ENCODE results near the gene PECR.
"Not testable (repeated sequence)": the region's sequence is repeated elsewhere in the genome, so short reads cannot be mapped to it uniquely, and the experiment has no call there.

The PECR gene

GRCh38 chr2:216002101-216002678 lies 79.4 kb downstream of the PECR start:
- no peak for DNase-seq (ENCODE audit: low read depth, low spot score)

GRCh38 chr2:216001216-216002100 lies 80.2 kb downstream of the PECR start:
- no peak for DNase-seq (ENCODE audit: low read depth, low spot score)

DNA sequence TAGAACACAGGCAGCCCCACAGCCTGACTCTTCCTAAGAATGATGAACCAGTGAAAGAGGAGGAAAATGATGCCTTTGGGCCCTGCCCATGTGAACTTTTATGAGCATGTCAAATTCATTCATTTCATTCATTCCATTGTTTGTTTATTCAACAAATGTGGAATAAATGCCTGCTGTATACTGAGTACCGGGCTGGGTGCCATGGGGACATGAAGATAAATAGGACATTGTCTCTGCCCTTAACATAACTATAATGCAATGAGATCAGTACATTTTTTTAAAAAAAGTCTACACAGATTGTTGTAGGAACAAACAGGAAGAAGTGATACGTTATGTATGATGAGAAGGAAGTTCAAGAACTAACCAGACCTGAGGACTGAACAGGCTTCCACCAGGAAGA lies 83.0 kb downstream of the PECR start:
- DNase-seq (ENCODE audit: low read depth, low spot score), result no peak

DNA sequence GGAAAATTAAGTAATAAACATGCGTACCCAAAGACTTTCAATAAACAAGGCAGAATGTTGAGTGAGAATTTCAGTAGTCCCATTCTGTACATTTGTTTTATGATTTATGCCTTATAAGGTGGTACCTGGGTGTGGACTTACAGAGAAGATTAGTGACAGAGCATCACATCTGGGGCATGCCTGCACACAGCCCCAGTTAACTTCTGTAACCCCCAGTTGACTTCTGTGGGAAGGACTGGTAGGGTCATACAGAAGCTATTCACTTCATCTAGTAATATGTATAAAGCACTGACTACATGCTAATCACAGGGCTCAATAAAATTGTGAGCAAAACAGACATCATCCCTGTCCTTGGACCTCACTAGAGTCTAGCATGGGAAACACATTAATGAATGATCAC lies 84.4 kb downstream of the PECR start:
- no peak for DNase-seq (ENCODE audit: low read depth, low spot score)

DNA sequence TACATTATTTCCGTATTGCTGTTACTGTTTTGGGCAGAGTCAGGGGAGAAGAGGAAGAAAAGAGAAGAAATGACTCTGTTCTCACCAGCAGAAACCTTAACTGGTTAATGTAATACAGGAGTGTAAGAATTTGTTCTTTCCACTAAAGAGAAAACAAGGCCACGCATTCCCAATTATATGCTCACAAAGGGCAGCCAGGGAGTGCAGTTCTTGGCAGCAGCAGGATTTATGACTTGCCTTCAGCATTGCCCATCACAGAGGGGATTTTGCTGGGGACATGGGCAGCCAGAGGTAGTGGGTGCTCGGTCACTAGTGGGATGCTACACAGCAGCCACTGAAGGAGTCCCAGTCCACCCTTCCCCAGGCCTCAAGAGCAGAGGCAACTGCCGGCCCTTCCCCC lies 86.7 kb downstream of the PECR start:
- DNase-seq (ENCODE audit: low read depth, low spot score), result no peak

DNA sequence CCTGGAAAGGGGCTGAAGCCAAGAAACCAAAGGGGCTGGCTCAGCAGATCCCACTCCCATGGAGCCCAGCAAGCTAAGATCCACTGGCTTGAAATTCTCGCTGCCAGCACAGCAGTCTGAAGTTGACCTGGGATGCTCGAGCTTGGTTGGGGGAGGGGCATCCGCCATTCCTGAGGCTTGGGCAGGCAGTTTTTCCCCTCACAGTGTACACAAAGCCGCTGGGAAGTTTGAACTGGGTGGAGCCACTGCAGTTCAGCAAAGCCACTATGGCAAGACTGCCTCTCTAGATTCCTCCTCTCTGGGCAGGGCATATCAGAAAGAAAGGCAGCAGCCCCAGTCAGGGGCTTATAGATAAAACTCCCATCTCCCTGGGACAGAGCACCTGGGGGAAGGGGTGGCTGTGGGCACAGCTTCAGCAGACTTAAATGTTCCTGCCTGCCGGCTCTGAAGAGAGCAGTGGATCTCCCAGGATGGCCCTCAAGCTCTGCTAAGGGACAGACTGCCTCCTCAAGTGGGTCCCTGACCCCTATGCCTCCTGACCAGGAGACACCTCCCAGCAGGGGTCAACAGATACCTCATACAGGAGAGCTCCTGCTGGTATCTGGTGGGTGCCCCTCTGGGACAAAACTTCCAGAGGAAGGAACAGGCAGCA lies 92.9 kb downstream of the PECR start:
- DNase-seq (ENCODE audit: low read depth, low spot score), result not testable (repeated sequence)

Measured in brain pericyte (primary cell).